HCT116 (cell line): ENCODE data around the gene PUSL1. TPM values are rescaled to one million over a fixed set of nuclear protein-coding genes. Genes with fewer than 3 reads are reported as not detected.

Experiments
- ATAC-seq: fragments of 200-7000 bp; cut with Tn5 transposase; 2 replicates; pipeline ENCODE4 v1.9.1; 2020; ENCODE audit warnings: mild to moderate bottlenecking, moderate library complexity
- BruUV-seq: library from RNA; stranded (reverse); fragments of 400-500 nt; replicated peaks from 2 replicates; lab custom pipeline; 2021; lab: Mats Ljungman, UMichigan
- CTCF ChIA-PET: fragments of 300-600 bp; sonication (Branson Sonifier 250); formaldehyde crosslinking; loops from one replicate; lab custom pipeline; 2021; ENCODE audit warnings: antibody characterized with exemption; lab: Charles Lee
- POLR2A ChIA-PET: fragments of 300-600, 350-600 bp; sonication (Branson Sonifier 250); formaldehyde crosslinking; loops from one replicate; lab custom pipeline; 2021; ENCODE audit warnings: antibody characterized with exemption; lab: Charles Lee
- RAD21 ChIA-PET, 2 experiments: fragments of 300-600 bp; sonication (Branson Sonifier 250); formaldehyde crosslinking; loops; one replicate each; lab custom pipeline; 2023; ENCODE audit warnings: low total read pairs in 2 of 2; ENCODE audit not compliant: uncharacterized antibody in 2 of 2, unreplicated experiment in 2 of 2, low non-redundant PET in 1 of 2; lab: Charles Lee
- DNase-seq: peaks from one replicate; pipeline ENCODE4 v3.0.0-alpha.2; 2010; ENCODE audit warnings: low read depth, low spot score
- H2AFZ ChIP-seq: fragments of 200-600 bp; shearing (Covaris generic), sonication (generic); 2 replicates; pipeline ENCODE4 v1.6.1; 2017; ENCODE audit warnings: low read depth, mixed run types, mixed read lengths, antibody characterized with exemption, low read length; ENCODE audit not compliant: poor library complexity, severe bottlenecking
- H3K27ac ChIP-seq: 2 replicates; pipeline ENCODE4 v1.5.1; 2012; ENCODE audit warnings: low read depth, low read length
- H3K27me3 ChIP-seq: fragments of 200-600 bp; sonication (generic); 2 replicates; pipeline ENCODE4 v1.6.1; 2016; ENCODE audit warnings: mixed run types, low read length, mixed read lengths; ENCODE audit not compliant: insufficient read depth
- H3K36me3 ChIP-seq, 2 experiments: fragments of 200-500 bp in 1 of 2; fragments of 200-600 bp in 1 of 2; sonication (Bioruptor generic) in 1 of 2; sonication (generic) in 1 of 2; 2 replicates each; pipeline versions ENCODE4 v1.5.1 to v1.6.1; 2014 to 2016; ENCODE audit warnings: low read length in 2 of 2, inconsistent platforms in 1 of 2, mixed read lengths in 1 of 2, mixed run types in 1 of 2; ENCODE audit not compliant: insufficient read depth in 2 of 2, control insufficient read depth in 1 of 2
- H3K4me1 ChIP-seq, 2 experiments: fragments of 200-600 bp in 1 of 2; sonication (generic) in 1 of 2; 2 replicates each; pipeline versions ENCODE4 v1.5.1 to v1.6.1; 2012 to 2017; ENCODE audit warnings: low read length in 2 of 2, inconsistent platforms in 1 of 2, mild to moderate bottlenecking in 1 of 2, mixed read lengths in 1 of 2, mixed run types in 1 of 2, moderate library complexity in 1 of 2; ENCODE audit not compliant: insufficient read depth in 2 of 2, control insufficient read depth in 1 of 2
- H3K4me2 ChIP-seq: fragments of 200-600 bp; sonication (generic); 2 replicates; pipeline ENCODE4 v1.6.1; 2017; ENCODE audit warnings: mixed run types, low read length, mixed read lengths
- H3K4me3 ChIP-seq, 2 experiments: fragments of 200-600 bp in 1 of 2; sonication (generic) in 1 of 2; replicated peaks in 1 of 2; 2 replicates each; pipeline ENCODE4 v1.5.1; 2011 to 2016; ENCODE audit warnings: low read length in 2 of 2, control low read depth in 1 of 2, low read depth in 1 of 2, mild to moderate bottlenecking in 1 of 2, mixed read lengths in 1 of 2, mixed run types in 1 of 2
- H3K79me2 ChIP-seq: fragments of 200-600 bp; sonication (generic); 2 replicates; pipeline ENCODE4 v1.6.1; 2017; ENCODE audit warnings: mild to moderate bottlenecking, mixed run types, low read length, moderate library complexity, mixed read lengths; ENCODE audit not compliant: insufficient read depth
- H3K9ac ChIP-seq: fragments of 200-600 bp; sonication (generic); 2 replicates; pipeline ENCODE4 v1.6.1; 2016; ENCODE audit warnings: low read length, mixed read lengths
- H3K9me2 ChIP-seq: fragments of 200-600 bp; sonication (generic), shearing (Covaris generic); 2 replicates; pipeline ENCODE4 v1.6.1; 2017; ENCODE audit warnings: mixed run types, mild to moderate bottlenecking, moderate library complexity; ENCODE audit not compliant: insufficient read depth
- H3K9me3 ChIP-seq, 2 experiments: fragments of 200-500 bp in 1 of 2; fragments of 200-600 bp in 1 of 2; sonication (Bioruptor generic) in 1 of 2; sonication (generic) in 1 of 2; 2 replicates each; pipeline ENCODE4 v1.6.1; 2014 to 2017; ENCODE audit warnings: low read length in 2 of 2, mixed read lengths in 2 of 2, inconsistent platforms in 1 of 2, low read depth in 1 of 2, mild to moderate bottlenecking in 1 of 2, mixed run types in 1 of 2, moderate library complexity in 1 of 2; ENCODE audit not compliant: control insufficient read depth in 1 of 2, insufficient read depth in 1 of 2
- H4K20me1 ChIP-seq: fragments of 200-600 bp; sonication (generic), shearing (Covaris generic); 2 replicates; pipeline ENCODE4 v1.6.1; 2017; ENCODE audit warnings: mixed run types, mild to moderate bottlenecking, moderate library complexity; ENCODE audit not compliant: insufficient read depth
- ELF1 ChIP-seq: IDR thresholded peaks from 2 replicates; pipeline ENCODE4 v1.6.1; 2012; ENCODE audit warnings: low read depth, borderline replicate concordance
- EZH2 ChIP-seq: fragments of 200-600 bp; sonication (generic); IDR thresholded peaks from 2 replicates; pipeline ENCODE4 v1.6.1; 2017; ENCODE audit warnings: antibody characterized with exemption, mixed run types
- EZH2phosphoT487 ChIP-seq: fragments of 200-600 bp; IDR thresholded peaks from 2 replicates; pipeline ENCODE4 v1.6.1; 2018; ENCODE audit warnings: antibody characterized with exemption, borderline replicate concordance
- POLR2A ChIP-seq: IDR thresholded peaks from 2 replicates; pipeline ENCODE4 v1.7.0; 2011; ENCODE audit warnings: borderline replicate concordance; ENCODE audit not compliant: insufficient read depth, insufficient read length; ENCODE audit errors: extremely low read depth
- POLR2AphosphoS5 ChIP-seq: IDR thresholded peaks from 2 replicates; pipeline ENCODE4 v1.6.1; 2011; ENCODE audit warnings: mild to moderate bottlenecking, low read depth, low read length, moderate library complexity
- ZBTB33 ChIP-seq: IDR thresholded peaks from 2 replicates; pipeline ENCODE4 v1.6.1; 2011; ENCODE audit warnings: mild to moderate bottlenecking, low read length, moderate library complexity; ENCODE audit not compliant: insufficient replicate concordance; ENCODE audit errors: extremely low read depth
- ZFX ChIP-seq: fragments of 450-650 bp; IDR thresholded peaks from 2 replicates; pipeline ENCODE4 v1.6.1; 2017
- intact Hi-C: fragments of 100-400 bp; cut with micrococcal nuclease; formaldehyde crosslinking; loops from 2 replicates; pipeline ENCODE4 v1.10.0; 2022
- total RNA-seq: library from RNA; stranded (reverse); gene quantifications from one replicate; pipeline ENCODE4 v1.2.1, GENCODE V29; 2021; ENCODE audit not compliant: unreplicated experiment

PUSL1 gene
- total RNA-seq, 1 experiment from 2014 or later, result 47.2 TPM

- ChIA-PET POLR2A (interaction anchor here (0.6 kb wide), 1 partner anchor 41 kb away, joined by 3 read pairs; the partner anchor contains the start of gene AURKAIP1), CTCF (no interaction called here), RAD21 (no interaction called here)
- intact Hi-C loops, result no loop called here
- peaks cover 7% of the 10 kb centered on the region; the same call in 1 of the 2 replicates for H3K79me2 ChIP-seq
- H3K9ac ChIP-seq, result no peak overlapping the region
- ATAC-seq, result peak; percentile 15
- no peak overlapping the region for H3K4me3 ChIP-seq
- H3K9me2 ChIP-seq, result no peaks in the 10 kb centered on the region
- no peak overlapping the region for H3K4me2 ChIP-seq
- BruUV-seq, result no TSS peak
- peaks cover 3 to 12% of the 10 kb centered on the region in 2 experiments; a peak in 2 of 4 replicates for H3K36me3 ChIP-seq
- no peak for DNase-seq
- no peaks in the 10 kb centered on the region for H3K9me3 ChIP-seq
- TF ChIP-seq POLR2A, result no peak
- no peak for TF ChIP-seq EZH2
- no peak for TF ChIP-seq ELF1
- TF ChIP-seq EZH2phosphoT487, result no peak
- peak; percentile 48; the same call in 1 of the 2 replicates for TF ChIP-seq POLR2AphosphoS5
- no peak for TF ChIP-seq ZBTB33
- TF ChIP-seq ZFX, result peak; percentile 27; the same call in 1 of the 2 replicates
- H2AFZ ChIP-seq, result no peak overlapping the region
- H3K27me3 ChIP-seq, result no peaks in the 10 kb centered on the region
- H3K4me1 ChIP-seq, result peaks cover 10 to 47% of the 10 kb centered on the region in 2 experiments; a peak in 3 of 4 replicates
- peaks cover 4% of the 10 kb centered on the region; the same call in 1 of the 2 replicates for H4K20me1 ChIP-seq
- H3K27ac ChIP-seq, result peak overlapping the region; percentile 28; the same call in 1 of the 2 replicates
These were observed 25.3 kb downstream of the PUSL1 start for GRCh38 chr1:1333551-1334241.
